HG03469 (cell line): ENCODE data around the gene STRA6.
"Not testable (repeated sequence)": the region's sequence is repeated elsewhere in the genome, so short reads cannot be mapped to it uniquely, and the experiment has no call there.

Experiments used
- ATAC-seq: cut with Tn5 transposase; IDR thresholded peaks from one replicate; pipeline ENCODE4 v1.9.1; 2021; ENCODE audit warnings: mild to moderate bottlenecking, moderate library complexity, moderate number of reproducible peaks; ENCODE audit not compliant: unreplicated experiment

Gene STRA6

GRCh38 chr15:74170071-74170844 is 32.3 kb downstream of the STRA6 start:
- ATAC-seq = no peak

- no peak for ATAC-seq
Observed at GRCh38 chr15:74168711-74169126, 33.9 kb downstream of the STRA6 start.

GRCh38 chr15:74167891-74168331 is 34.7 kb downstream of the STRA6 start:
- ATAC-seq = no peak

GRCh38 chr15:74165461-74165860 is 37.1 kb downstream of the STRA6 start:
- no peak for ATAC-seq

GRCh38 chr15:74162195-74162536 is 40.4 kb downstream of the STRA6 start:
- not testable (repeated sequence) for ATAC-seq

- ATAC-seq = not testable (repeated sequence)
Observed at GRCh38 chr15:74160390-74160789, 42.2 kb downstream of the STRA6 start.

- no peak for ATAC-seq
Observed at GRCh38 chr15:74159773-74160172, 42.8 kb downstream of the STRA6 start.

- ATAC-seq = peak; percentile 50
Observed at GRCh38 chr15:74158855-74159650, 43.5 kb downstream of the STRA6 start.

GRCh38 chr15:74157868-74158827 is 44.4 kb downstream of the STRA6 start:
- ATAC-seq = no peak

- no peak for ATAC-seq
Observed at GRCh38 chr15:74156678-74157411, 45.7 kb downstream of the STRA6 start.

GRCh38 chr15:74155766-74156417 is 46.7 kb downstream of the STRA6 start:
- no peak for ATAC-seq

- ATAC-seq = no peak
Observed at GRCh38 chr15:74147051-74147450, 55.5 kb downstream of the STRA6 start.

- ATAC-seq = no peak
Observed at GRCh38 chr15:74146277-74146800, 56.2 kb downstream of the STRA6 start.

- no peak for ATAC-seq
Observed at GRCh38 chr15:74144153-74144775, 58.3 kb downstream of the STRA6 start.

GRCh38 chr15:74141591-74141990 is 61.0 kb downstream of the STRA6 start:
- ATAC-seq = no peak

- no peak for ATAC-seq
Observed at GRCh38 chr15:74138642-74139041, 63.9 kb downstream of the STRA6 start.

GRCh38 chr15:74137537-74137894 is 65.1 kb downstream of the STRA6 start:
- ATAC-seq = no peak

GRCh38 chr15:74136814-74137536 is 65.6 kb downstream of the STRA6 start:
- ATAC-seq = no peak

GRCh38 chr15:74136540-74136813 is 66.1 kb downstream of the STRA6 start:
- no peak for ATAC-seq
